SK-N-SH (cell line): ENCODE measurements around the gene LRRC32. TPM values are rescaled to one million over a fixed set of nuclear protein-coding genes. Genes with fewer than 3 reads are reported as not detected.

Source experiments
- CTCF ChIA-PET: fragments of 300-600, 350-600 bp; formaldehyde crosslinking; extraction: SDS; loops from one replicate; lab custom pipeline; 2021; lab: Yijun Ruan, JAX
- POLR2A ChIA-PET: fragments of 350-600 bp; sonication (Branson Sonifier 250); formaldehyde crosslinking; extraction: SDS; loops from one replicate; lab custom pipeline; 2020; ENCODE audit warnings: antibody characterized with exemption, inconsistent platforms; lab: Yijun Ruan, JAX
- DNase-seq: peaks from one replicate; pipeline ENCODE4 v3.0.0; 2012
- H2AFZ ChIP-seq: fragments of 200-600 bp; sonication (generic); 2 replicates; pipeline ENCODE4 v1.8.1; 2016; ENCODE audit warnings: antibody characterized with exemption, mild to moderate bottlenecking, low read depth
- H3F3A ChIP-seq: fragments of 200-600 bp; sonication (generic); replicated peaks from 2 replicates; pipeline ENCODE3; 2016; ENCODE audit warnings: antibody characterized with exemption, mild to moderate bottlenecking; ENCODE audit not compliant: insufficient read depth
- H3K27ac ChIP-seq, 2 experiments: fragments of 200-500 bp in 1 of 2; fragments of 200-600 bp in 1 of 2; sonication (Bioruptor generic) in 1 of 2; sonication (generic), shearing (Covaris generic) in 1 of 2; 2 replicates each; pipeline versions ENCODE4 v1.5.1 to v1.6.1; 2014 to 2016; ENCODE audit warnings: low read depth in 2 of 2, inconsistent platforms in 1 of 2, low read length in 1 of 2, mild to moderate bottlenecking in 1 of 2, mixed read lengths in 1 of 2
- H3K27me3 ChIP-seq: fragments of 200-600 bp; sonication (generic), shearing (Covaris generic); 2 replicates; pipeline ENCODE4 v1.6.1; 2016; ENCODE audit warnings: mixed run types; ENCODE audit not compliant: insufficient read depth
- H3K36me3 ChIP-seq, 2 experiments: fragments of 200-500 bp in 1 of 2; fragments of 200-600 bp in 1 of 2; sonication (Bioruptor generic) in 1 of 2; sonication (generic) in 1 of 2; replicated peaks in 1 of 2; 2 replicates each; pipeline versions ENCODE3 to v1.5.1; 2014 to 2016; ENCODE audit warnings: low read length in 1 of 2, mild to moderate bottlenecking in 1 of 2; ENCODE audit not compliant: insufficient read depth in 2 of 2, control insufficient read depth in 1 of 2
- H3K4me1 ChIP-seq, 2 experiments: fragments of 200-500 bp in 1 of 2; fragments of 200-600 bp in 1 of 2; sonication (Bioruptor generic) in 1 of 2; sonication (generic), shearing (Covaris generic) in 1 of 2; 2 replicates each; pipeline versions ENCODE4 v1.5.1 to v1.6.1; 2014 to 2016; ENCODE audit warnings: low read depth in 1 of 2, low read length in 1 of 2, mixed run types in 1 of 2; ENCODE audit not compliant: insufficient read depth in 2 of 2, control insufficient read depth in 1 of 2
- H3K4me2 ChIP-seq: fragments of 200-600 bp; sonication (generic), shearing (Covaris generic); 2 replicates; pipeline ENCODE4 v1.6.1; 2017; ENCODE audit warnings: mixed run types
- H3K4me3 ChIP-seq, 2 experiments: fragments of 200-500 bp in 1 of 2; fragments of 200-600 bp in 1 of 2; sonication (Bioruptor generic) in 1 of 2; sonication (generic), shearing (Covaris generic) in 1 of 2; 2 replicates each; pipeline versions ENCODE4 v1.5.1 to v1.8.1; 2014 to 2016; ENCODE audit warnings: low read depth in 2 of 2, inconsistent platforms in 1 of 2, low read length in 1 of 2, mild to moderate bottlenecking in 1 of 2, mixed read lengths in 1 of 2, moderate library complexity in 1 of 2
- H3K79me2 ChIP-seq: fragments of 200-600 bp; sonication (generic); 2 replicates; pipeline ENCODE4 v1.8.1; 2017; ENCODE audit warnings: mild to moderate bottlenecking; ENCODE audit not compliant: insufficient read depth
- H3K9ac ChIP-seq: fragments of 200-600 bp; sonication (generic); 2 replicates; pipeline ENCODE4 v1.6.1; 2017; ENCODE audit warnings: mixed run types
- H3K9me2 ChIP-seq: fragments of 200-600 bp; sonication (generic); 2 replicates; pipeline ENCODE4 v1.6.1; 2017; ENCODE audit warnings: mixed run types
- H3K9me3 ChIP-seq: fragments of 200-600 bp; sonication (generic); 2 replicates; pipeline ENCODE4 v1.6.1; 2017; ENCODE audit warnings: mixed run types, mild to moderate bottlenecking, moderate library complexity
- H4K20me1 ChIP-seq: fragments of 200-600 bp; sonication (generic); 2 replicates; pipeline ENCODE4 v1.6.1; 2017; ENCODE audit warnings: mild to moderate bottlenecking, mixed run types; ENCODE audit not compliant: insufficient read depth
- CTCF ChIP-seq: fragments of 200-600 bp; sonication (generic); IDR thresholded peaks from 2 replicates; pipeline ENCODE4 v1.6.1; 2017; ENCODE audit warnings: antibody characterized with exemption, mild to moderate bottlenecking, moderate library complexity
- ELF1 ChIP-seq: IDR thresholded peaks from 2 replicates; pipeline ENCODE4 v1.4.0; 2012
- FOSL2 ChIP-seq: IDR thresholded peaks from 2 replicates; pipeline ENCODE4 v1.4.0; 2012; ENCODE audit warnings: low read depth, mild to moderate bottlenecking, moderate library complexity, borderline replicate concordance
- GATA2 ChIP-seq: sonication (generic); formaldehyde crosslinking; IDR thresholded peaks from 2 replicates; pipeline ENCODE4 v1.5.0; 2020; ENCODE audit warnings: mild to moderate bottlenecking, missing genetic modification reagents
- IRF3 ChIP-seq: fragments of 150-350 bp; IDR thresholded peaks from 2 replicates; pipeline ENCODE4 v1.6.1; 2016; ENCODE audit warnings: mild to moderate bottlenecking, low read depth, low read length
- MAX ChIP-seq: IDR thresholded peaks from 2 replicates; pipeline ENCODE4 v1.4.0; 2012; ENCODE audit warnings: low read depth
- RAD21 ChIP-seq: IDR thresholded peaks from 2 replicates; pipeline ENCODE4 v1.6.1; 2012; ENCODE audit warnings: mild to moderate bottlenecking, low read length
- RCOR1 ChIP-seq: fragments of 150-350 bp; IDR thresholded peaks from 2 replicates; pipeline ENCODE4 v1.6.1; 2017; ENCODE audit warnings: antibody characterized with exemption, low read length
- REST ChIP-seq: IDR thresholded peaks from 2 replicates; pipeline ENCODE4 v1.6.1; 2012; ENCODE audit warnings: mild to moderate bottlenecking, low read depth, low read length, moderate library complexity
- RFX5 ChIP-seq: IDR thresholded peaks from 2 replicates; pipeline ENCODE4 v1.6.1; 2012; ENCODE audit warnings: mild to moderate bottlenecking, improper control_type of control experiment, low read length
- TAF1 ChIP-seq: IDR thresholded peaks from 2 replicates; pipeline ENCODE4 v1.6.1; 2012; ENCODE audit warnings: low read depth, mild to moderate bottlenecking, low read length, moderate library complexity, borderline replicate concordance
- TCF12 ChIP-seq: IDR thresholded peaks from 2 replicates; pipeline ENCODE4 v1.4.0; 2012
- USF1 ChIP-seq: IDR thresholded peaks from 2 replicates; pipeline ENCODE4 v1.4.0; 2012; ENCODE audit warnings: low read depth, borderline replicate concordance
- USF2 ChIP-seq: fragments of 150-350 bp; IDR thresholded peaks from 2 replicates; pipeline ENCODE4 v1.6.1; 2017; ENCODE audit warnings: antibody characterized with exemption, low read length, low read depth, borderline replicate concordance
- YY1 ChIP-seq: IDR thresholded peaks from 2 replicates; pipeline ENCODE4 v1.4.0; 2012; ENCODE audit warnings: low read depth, mild to moderate bottlenecking
- ZBTB33 ChIP-seq: IDR thresholded peaks from 2 replicates; pipeline ENCODE4 v1.4.0; 2012; ENCODE audit warnings: low read depth, borderline replicate concordance
- WGBS: methylation state at CpG from one replicate; pipeline ENCODE4 v1.1.6; 2017; ENCODE audit warnings: low lambda C conversion rate; 5-methylcytosine and 5-hydroxymethylcytosine counted together
- polyA plus RNA-seq, 3 experiments: library from polyadenylated mRNA; depleted of rRNA; stranded (reverse); fragments of >200 nt; gene quantifications; 2 replicates each; pipeline ENCODE4 v1.2.3, GENCODE V29; 2012

LRRC32 gene
- polyA plus RNA-seq, 1 of the 3 experiments (the other 2 are of a cell fraction) = 0.43 TPM

- CTCF ChIA-PET = interaction anchor here (0.7 to 2.9 kb wide), 8 partner anchors 11 to 478 kb away, joined by 3 to 15 read pairs (median 3); no protein-coding TSS in a partner anchor
- peaks cover 0 to 5% of the 10 kb centered on the region in 2 experiments; a peak in 1 of 4 replicates for H3K4me1 ChIP-seq
- no peaks in the 10 kb centered on the region for H3F3A ChIP-seq
- H3K27me3 ChIP-seq = 0 out of 2 replicates have a peak, but pooled peaks cover 5% of the 10 kb centered on the region
- H3K9me2 ChIP-seq = no peaks in the 10 kb centered on the region
- H3K27ac ChIP-seq = no peak overlapping the region
- H3K9me3 ChIP-seq = no peaks in the 10 kb centered on the region
- H3K9ac ChIP-seq = no peak overlapping the region
- no peak for DNase-seq
- POLR2A ChIA-PET = no interaction called here
- 40% methylated on average over 6 of the region's 7 CpGs for WGBS
- H3K4me3 ChIP-seq = no peak overlapping the region
- H3K36me3 ChIP-seq = no peaks in the 10 kb centered on the region
- no peaks in the 10 kb centered on the region for H3K79me2 ChIP-seq
- no peak overlapping the region for H3K4me2 ChIP-seq
- no peak for TF ChIP-seq YY1
- no peak for TF ChIP-seq ELF1
- TF ChIP-seq, all 33 proteins: peak for 0
- no peak overlapping the region for H2AFZ ChIP-seq
- no peaks in the 10 kb centered on the region for H4K20me1 ChIP-seq
These were observed 15.3 kb upstream of the LRRC32 start for GRCh38 chr11:76685831-76686230.

GRCh38 chr11:76685237-76685636, 14.7 kb upstream of the LRRC32 start:
- Histone ChIP-seq H2AFZ (no peak overlapping the region), H3K4me1 (peaks cover 0 to 10% of the 10 kb centered on the region in 2 experiments; a peak in 1 of 4 replicates), H3K9me3 (no peaks in the 10 kb centered on the region), H3K4me3 (no peak overlapping the region), H3K27me3 (0 out of 2 replicates have a peak, but pooled peaks cover 5% of the 10 kb centered on the region), H3K36me3 (no peaks in the 10 kb centered on the region), H3K9ac (no peak overlapping the region), H3K4me2 (no peak overlapping the region), H3F3A (no peaks in the 10 kb centered on the region), H3K79me2 (no peaks in the 10 kb centered on the region), H3K9me2 (no peaks in the 10 kb centered on the region), H4K20me1 (no peaks in the 10 kb centered on the region), H3K27ac (no peak overlapping the region)
- WGBS = 85% methylated on average over 9 of the region's 9 CpGs
- POLR2A ChIA-PET = no interaction called here
- DNase-seq = no peak
- no peak for TF ChIP-seq IRF3
- no peak for TF ChIP-seq CTCF
- TF ChIP-seq USF1 = no peak
- no peak for TF ChIP-seq RCOR1
- no peak for TF ChIP-seq RAD21
- no peak for TF ChIP-seq TCF12
- no peak for TF ChIP-seq FOSL2
- TF ChIP-seq YY1 = no peak
- no peak for TF ChIP-seq TAF1
- TF ChIP-seq GATA2 (CRISPR knock-in tag) = no peak
- no peak for TF ChIP-seq RFX5
- no peak for TF ChIP-seq MAX
- no peak for TF ChIP-seq USF2
- TF ChIP-seq ZBTB33 = no peak
- TF ChIP-seq REST = no peak
- CTCF ChIA-PET = interaction anchor here (0.8 to 2.9 kb wide), 6 partner anchors 10 to 477 kb away, joined by 3 to 15 read pairs (median 3); no protein-coding TSS in a partner anchor
